ENCODE results near the gene DYRK1A. TPM values are rescaled to one million over a fixed set of nuclear protein-coding genes. Genes with fewer than 3 reads are reported as not detected.

Gene DYRK1A
- total and polyA plus RNA-seq, 10 of the 15 experiments (the other 5 are each of a cell fraction or from before 2014, with no cell fraction given): 2.4 to 68.6 (median 30.7) TPM

GRCh38 chr21:37367703-37368540 is 1.3 kb downstream of the DYRK1A start (continued):
- TF ChIP-seq, protein P1, sequence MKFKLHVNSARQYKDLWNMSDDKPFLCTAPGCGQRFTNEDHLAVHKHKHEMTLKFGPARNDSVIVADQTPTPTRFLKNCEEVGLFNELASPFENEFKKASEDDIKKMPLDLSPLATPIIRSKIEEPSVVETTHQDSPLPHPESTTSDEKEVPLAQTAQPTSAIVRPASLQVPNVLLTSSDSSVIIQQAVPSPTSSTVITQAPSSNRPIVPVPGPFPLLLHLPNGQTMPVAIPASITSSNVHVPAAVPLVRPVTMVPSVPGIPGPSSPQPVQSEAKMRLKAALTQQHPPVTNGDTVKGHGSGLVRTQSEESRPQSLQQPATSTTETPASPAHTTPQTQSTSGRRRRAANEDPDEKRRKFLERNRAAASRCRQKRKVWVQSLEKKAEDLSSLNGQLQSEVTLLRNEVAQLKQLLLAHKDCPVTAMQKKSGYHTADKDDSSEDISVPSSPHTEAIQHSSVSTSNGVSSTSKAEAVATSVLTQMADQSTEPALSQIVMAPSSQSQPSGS (IDR thresholded peaks at IDR 0.05; ENCODE audit: low read length): no peak
- TF ChIP-seq EED (IDR thresholded peaks at IDR 0.05; ENCODE audit: low read depth) (0 out of 2 replicates have a peak, but pooled peaks have one; percentile 9), MLLT1 (IDR thresholded peaks at IDR 0.05) (peak; percentile 54; the same call in 1 of the 2 replicates), MEF2B (IDR thresholded peaks at IDR 0.05; ENCODE audit: partially characterized antibody, poor library complexity, severe bottlenecking) (peak; percentile 37), YY1 (IDR thresholded peaks at IDR 0.05; ENCODE audit: low read depth, low read length) (peak; percentile 73), DPF2 (IDR thresholded peaks at IDR 0.05) (0 out of 2 replicates have a peak, but pooled peaks have one; percentile 49)

All from GM12878 (cell line).